Naive thymus-derived CD8-positive, alpha-beta T cell (primary cell): ENCODE data around the gene ALDH16A1. TPM values are rescaled to one million over a fixed set of nuclear protein-coding genes. Genes with fewer than 3 reads are reported as not detected.
A peak's percentile ranks its signal among the peaks of the same experiment; 100 is the strongest.

Experiments
- ATAC-seq, 2 donors: fragments of 150-1000 bp; cut with Tn5 transposase in 1 of 2; sonication (Bioruptor Pico), chemical (Tn5 transposase) in 1 of 2; 1 replicate in 1 of 2; 2 replicates in 1 of 2; pipeline ENCODE4 v1.10.0; 2021; ENCODE audit warnings: mild to moderate bottlenecking in 2 of 2, moderate library complexity in 2 of 2
- POLR2A ChIA-PET: fragments of 350-600 bp; sonication (Branson Sonifier 250); formaldehyde crosslinking; loops from one replicate; lab custom pipeline; 2021; ENCODE audit warnings: antibody characterized with exemption; lab: Charles Lee
- DNase-seq, 10 donors: peaks; one replicate each; pipeline versions ENCODE4 v3.0.0 to v3.0.0-alpha.2; 2020 to 2022
- H3K27ac Mint-ChIP-seq, 10 donors: one replicate each; pipeline ENCODE4 v1.8.0; 2020 to 2022; ENCODE audit warnings: mild to moderate bottlenecking in 10 of 10, mixed read lengths in 10 of 10, moderate library complexity in 4 of 10, inconsistent platforms in 1 of 10
- H3K27me3 Mint-ChIP-seq, 5 donors: one replicate each; pipeline ENCODE4 v1.8.0; 2021 to 2022; ENCODE audit warnings: mixed read lengths in 5 of 5
- H3K36me3 Mint-ChIP-seq, 3 donors: one replicate each; pipeline ENCODE4 v1.8.0; 2020 to 2022; ENCODE audit warnings: mixed read lengths in 3 of 3, mild to moderate bottlenecking in 2 of 3, inconsistent platforms in 1 of 3
- H3K4me1 Mint-ChIP-seq, 4 donors: one replicate each; pipeline ENCODE4 v1.8.0; 2021 to 2022; ENCODE audit warnings: mixed read lengths in 4 of 4
- H3K4me3 Mint-ChIP-seq, 10 donors: one replicate each; pipeline ENCODE4 v1.8.0; 2020 to 2022; ENCODE audit warnings: mild to moderate bottlenecking in 10 of 10, mixed read lengths in 10 of 10, moderate library complexity in 6 of 10, inconsistent platforms in 1 of 10
- H3K9me3 Mint-ChIP-seq, 9 donors: one replicate each; pipeline ENCODE4 v1.8.0; 2020 to 2022; ENCODE audit warnings: mixed read lengths in 9 of 9, mild to moderate bottlenecking in 3 of 9, inconsistent platforms in 1 of 9, moderate library complexity in 1 of 9
- polyA plus RNA-seq, 3 donors: library from polyadenylated mRNA; unstranded; fragments of 300-500 nt; fragmentation: Illumina TruSeq; gene quantifications; one replicate each; pipeline ENCODE4 v1.2.3, GENCODE V29; 2021
- total RNA-seq, 8 experiments: library from RNA in 2 of 8; stranded (reverse) in 2 of 8; gene quantifications; one replicate each; pipeline ENCODE4 v1.2.3 and lab custom pipeline; 2021 to 2026

ALDH16A1 gene
- total and polyA plus RNA-seq, 5 experiments from 2014 or later = 28.3 to 44.4 (median 38.0) TPM

- no peak overlapping the region for H3K4me3 Mint-ChIP-seq
- H3K27ac Mint-ChIP-seq = peak overlapping the region in 1 of 10 donors; percentile 53
- no peaks in the 10 kb centered on the region for H3K36me3 Mint-ChIP-seq
- peaks cover 15 to 25% (median 20%) of the 10 kb centered on the region in 4 donors for H3K4me1 Mint-ChIP-seq
- peaks cover 0 to 2% (median 0%) of the 10 kb centered on the region in 9 donors for H3K9me3 Mint-ChIP-seq
- DNase-seq = no peak
- peaks cover 17 to 35% (median 28%) of the 10 kb centered on the region in 5 donors for H3K27me3 Mint-ChIP-seq
- POLR2A ChIA-PET = interaction anchor here (0.6 kb wide), 1 partner anchor 28 kb away, joined by 5 read pairs; no protein-coding TSS in a partner anchor
- ATAC-seq = no peak
These were observed 37.2 kb upstream of the ALDH16A1 start for GRCh38 chr19:49415810-49416200.

GRCh38 chr19:49417088-49417487 is 35.9 kb upstream of the ALDH16A1 start:
- POLR2A ChIA-PET = interaction anchor here (0.6 to 1.5 kb wide), 3 partner anchors 11 to 218 kb away, joined by 3 to 4 read pairs (median 3); no protein-coding TSS in a partner anchor
- Mint-ChIP-seq H3K36me3 (peaks cover 0 to 3% (median 0%) of the 10 kb centered on the region in 3 donors), H3K27ac (no peak overlapping the region), H3K27me3 (peaks cover 23 to 48% (median 40%) of the 10 kb centered on the region in 5 donors), H3K4me1 (peaks cover 17 to 24% (median 18%) of the 10 kb centered on the region in 4 donors), H3K9me3 (peaks cover 0 to 2% (median 0%) of the 10 kb centered on the region in 9 donors), H3K4me3 (no peak overlapping the region)
- no peak for DNase-seq
- no peak for ATAC-seq

GRCh38 chr19:49418511-49418910 is 34.5 kb upstream of the ALDH16A1 start:
- peaks cover 22 to 27% (median 24%) of the 10 kb centered on the region in 4 donors for H3K4me1 Mint-ChIP-seq
- H3K27ac Mint-ChIP-seq = no peak overlapping the region
- DNase-seq (no peak), ATAC-seq (no peak)
- peaks cover 0 to 2% (median 0%) of the 10 kb centered on the region in 9 donors for H3K9me3 Mint-ChIP-seq
- peaks cover 0 to 3% (median 0%) of the 10 kb centered on the region in 3 donors for H3K36me3 Mint-ChIP-seq
- peaks cover 27 to 62% (median 47%) of the 10 kb centered on the region in 5 donors for H3K27me3 Mint-ChIP-seq
- POLR2A ChIA-PET = interaction anchor here (0.5 to 1.5 kb wide), 2 partner anchors 9 to 31 kb away, joined by 4 read pairs; no protein-coding TSS in a partner anchor
- no peak overlapping the region for H3K4me3 Mint-ChIP-seq

- POLR2A ChIA-PET = interaction anchor here (1.1 to 1.7 kb wide), 3 partner anchors 15 to 76 kb away, joined by 3 to 4 read pairs (median 4); no protein-coding TSS in a partner anchor
- Mint-ChIP-seq H3K9me3 (peaks cover 0 to 2% (median 0%) of the 10 kb centered on the region in 9 donors), H3K4me1 (peaks cover 28 to 34% (median 31%) of the 10 kb centered on the region in 4 donors), H3K36me3 (peaks cover 0 to 3% (median 0%) of the 10 kb centered on the region in 3 donors), H3K27ac (no peak overlapping the region), H3K27me3 (peaks cover 31 to 69% (median 53%) of the 10 kb centered on the region in 5 donors), H3K4me3 (no peak overlapping the region)
- no peak for DNase-seq
- no peak for ATAC-seq
These were observed 33.9 kb upstream of the ALDH16A1 start for GRCh38 chr19:49419173-49419572.

GRCh38 chr19:49420227-49420626 is 32.8 kb upstream of the ALDH16A1 start:
- ATAC-seq = no peak
- Mint-ChIP-seq H3K4me3 (peak overlapping the region in 2 of 10 donors; percentile 42 to 73), H3K9me3 (peaks cover 0 to 2% (median 0%) of the 10 kb centered on the region in 9 donors), H3K4me1 (peaks cover 32 to 42% (median 34%) of the 10 kb centered on the region in 4 donors), H3K27ac (peak overlapping the region in 3 of 10 donors; percentile 31 to 39 (median 33)), H3K27me3 (peaks cover 36 to 79% (median 63%) of the 10 kb centered on the region in 5 donors), H3K36me3 (peaks cover 0 to 3% (median 0%) of the 10 kb centered on the region in 3 donors)
- DNase-seq = no peak
- POLR2A ChIA-PET = interaction anchor here (1.2 to 1.7 kb wide), 4 partner anchors 11 to 23 kb away, joined by 3 to 5 read pairs (median 4); no protein-coding TSS in a partner anchor

- DNase-seq = peak in 1 of 10 donors; percentile 25
- POLR2A ChIA-PET = interaction anchor here (1.3 to 1.7 kb wide), 2 partner anchors 13 to 18 kb away, joined by 3 to 4 read pairs; no protein-coding TSS in a partner anchor
- H3K9me3 Mint-ChIP-seq = peaks cover 0 to 2% (median 0%) of the 10 kb centered on the region in 9 donors
These were observed 31.8 kb upstream of the ALDH16A1 start for GRCh38 chr19:49421039-49421877.

GRCh38 chr19:49421878-49422202 is 31.2 kb upstream of the ALDH16A1 start:
- H3K4me3 Mint-ChIP-seq = peak overlapping the region in 9 of 10 donors; percentile 43 to 89 (median 72)
- H3K4me1 Mint-ChIP-seq = peaks cover 40 to 56% (median 48%) of the 10 kb centered on the region in 4 donors
- peaks cover 0 to 2% (median 0%) of the 10 kb centered on the region in 9 donors for H3K9me3 Mint-ChIP-seq
- no peak for ATAC-seq
- H3K36me3 Mint-ChIP-seq = peaks cover 0 to 9% (median 0%) of the 10 kb centered on the region in 3 donors
- peaks cover 50 to 95% (median 79%) of the 10 kb centered on the region in 5 donors for H3K27me3 Mint-ChIP-seq
- peak overlapping the region in 3 of 10 donors; percentile 58 to 88 (median 85) for H3K27ac Mint-ChIP-seq
- DNase-seq = no peak
- POLR2A ChIA-PET = interaction anchor here (1.5 kb wide), 1 partner anchor 12 kb away, joined by 4 read pairs; no protein-coding TSS in a partner anchor

More at GRCh38 chr19:49421039-49421877, 31.8 kb upstream of the ALDH16A1 start:
- Mint-ChIP-seq H3K4me3 (peak overlapping the region; percentile 7 to 89 (median 72)), H3K27ac (peak overlapping the region in 4 of 10 donors; percentile 53 to 88 (median 72)), H3K27me3 (peaks cover 44 to 90% (median 73%) of the 10 kb centered on the region in 5 donors), H3K4me1 (peaks cover 34 to 52% (median 42%) of the 10 kb centered on the region in 4 donors), H3K36me3 (peaks cover 0 to 3% (median 0%) of the 10 kb centered on the region in 3 donors)
- ATAC-seq = peak; percentile 21 to 72

GRCh38 chr19:49422407-49423070 is 30.5 kb upstream of the ALDH16A1 start:
- Mint-ChIP-seq H3K4me3 (peak overlapping the region; percentile 69 to 91 (median 78)), H3K27me3 (peaks cover 55 to 100% (median 82%) of the 10 kb centered on the region in 5 donors), H3K9me3 (peaks cover 0 to 2% (median 0%) of the 10 kb centered on the region in 9 donors), H3K4me1 (peaks cover 45 to 62% (median 53%) of the 10 kb centered on the region in 4 donors), H3K36me3 (peaks cover 0 to 10% (median 0%) of the 10 kb centered on the region in 3 donors), H3K27ac (peak overlapping the region in 3 of 10 donors; percentile 7 to 86 (median 74))
- DNase-seq (peak in 4 of 10 donors; percentile 21 to 51 (median 46)), ATAC-seq (peak; percentile 40 to 45)
- POLR2A ChIA-PET = interaction anchor here (1.5 kb wide), 1 partner anchor 11 kb away, joined by 4 read pairs; no protein-coding TSS in a partner anchor

GRCh38 chr19:49423071-49423984 is 29.7 kb upstream of the ALDH16A1 start, which contains the start of gene PTH2:
Gene PTH2 (minus strand): TSS chr19:49423441. CDS start chr19:49423339, 102 bp downstream.
- Mint-ChIP-seq H3K4me1 (peaks cover 48 to 66% (median 61%) of the 10 kb centered on the region in 4 donors), H3K4me3 (peak within 1 kb of the TSS; percentile 69 to 91 (median 79)), H3K36me3 (peaks cover 0 to 10% (median 0%) of the 10 kb centered on the region in 3 donors), H3K27me3 (peaks cover 57 to 100% (median 83%) of the 10 kb centered on the region in 5 donors), H3K27ac (peak within 1 kb of the TSS in 5 of 10 donors; percentile 7 to 86 (median 72)), H3K9me3 (peaks cover 0 to 2% (median 0%) of the 10 kb centered on the region in 9 donors)
- POLR2A ChIA-PET = interaction anchor here (1.0 to 3.1 kb wide), 3 partner anchors 10 to 16 kb away, joined by 3 to 11 read pairs (median 4); no protein-coding TSS in a partner anchor
- ATAC-seq = peak in 1 of 2 donors; percentile 13
- peak in 1 of 10 donors; percentile 60 for DNase-seq

GRCh38 chr19:49423985-49424303 is 29.1 kb upstream of the ALDH16A1 start:
- Mint-ChIP-seq H3K27ac (peak overlapping the region in 4 of 10 donors; percentile 7 to 72 (median 49)), H3K4me1 (peaks cover 50 to 71% (median 66%) of the 10 kb centered on the region in 4 donors), H3K27me3 (peaks cover 56 to 100% (median 83%) of the 10 kb centered on the region in 5 donors), H3K4me3 (peak overlapping the region; percentile 48 to 81 (median 74)), H3K36me3 (peaks cover 0 to 10% (median 0%) of the 10 kb centered on the region in 3 donors), H3K9me3 (peaks cover 0 to 2% (median 0%) of the 10 kb centered on the region in 9 donors)
- DNase-seq (peak in 3 of 10 donors; percentile 43 to 55 (median 44)), ATAC-seq (peak; percentile 53 to 61)
- POLR2A ChIA-PET = interaction anchor here (0.7 to 3.1 kb wide), 3 partner anchors 12 to 16 kb away, joined by 3 to 11 read pairs (median 3); no protein-coding TSS in a partner anchor
